NB4 (cell line): ENCODE measurements around the gene EIPR1.

Experiments
- CTCF ChIP-seq: IDR thresholded peaks from one replicate; pipeline ENCODE4 v1.5.1; 2012; ENCODE audit warnings: low read depth, low read length
- POLR2A ChIP-seq: IDR thresholded peaks from 2 replicates; pipeline ENCODE4 v1.6.1; 2011; ENCODE audit warnings: mild to moderate bottlenecking; ENCODE audit not compliant: insufficient read length; ENCODE audit errors: extremely low read depth

- TF ChIP-seq CTCF (no peak), POLR2A (no peak)
These were observed 214.2 kb downstream of the EIPR1 start for GRCh38 chr2:3163401-3163800.
